ENCODE results near the gene HBG1. TPM values are rescaled to one million over a fixed set of nuclear protein-coding genes. Genes with fewer than 3 reads are reported as not detected.
A peak's percentile ranks its signal among the peaks of the same experiment; 100 is the strongest.

HBG1 gene
- total RNA-seq, 1 donor from 2014 or later = not detected

- DNase-seq (ENCODE audit: missing footprints) = no peak
- ATAC-seq = no peak
- intact Hi-C loops (cut with DNase I) = no loop called here
Measured at GRCh38 chr11:5233307-5233706, 16.4 kb downstream of the HBG1 start.

- no peak for DNase-seq (ENCODE audit: missing footprints)
- intact Hi-C loops (cut with DNase I) = no loop called here
- no peak for ATAC-seq
Measured at GRCh38 chr11:5232821-5233220, 16.8 kb downstream of the HBG1 start.

GRCh38 chr11:5232176-5232575 lies 17.5 kb downstream of the HBG1 start:
- intact Hi-C loops (cut with DNase I) = no loop called here
- ATAC-seq (no peak), DNase-seq (ENCODE audit: missing footprints) (no peak)

DNA sequence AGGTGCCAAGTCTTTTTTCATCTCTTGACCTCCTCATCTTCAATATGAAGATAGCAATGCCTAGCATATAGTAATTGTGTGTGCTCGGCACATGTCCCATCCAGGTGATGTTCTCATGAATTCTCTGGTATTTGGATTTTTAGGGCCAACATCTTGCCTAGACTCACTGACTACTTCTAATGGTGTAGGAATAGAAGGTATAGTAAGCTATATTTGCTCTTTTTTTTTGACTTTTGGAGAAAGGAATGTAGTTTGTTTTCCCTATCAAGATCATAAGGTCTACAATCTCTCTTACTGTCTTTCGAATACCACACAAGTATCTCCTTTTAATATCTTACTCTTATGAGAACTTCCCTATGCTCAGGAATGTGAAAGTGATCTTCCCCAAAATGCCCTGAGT lies 18.5 kb downstream of the HBG1 start:
- DNase-seq (ENCODE audit: missing footprints) = no peak
- ATAC-seq = no peak
- intact Hi-C loops (cut with DNase I) = no loop called here

DNA sequence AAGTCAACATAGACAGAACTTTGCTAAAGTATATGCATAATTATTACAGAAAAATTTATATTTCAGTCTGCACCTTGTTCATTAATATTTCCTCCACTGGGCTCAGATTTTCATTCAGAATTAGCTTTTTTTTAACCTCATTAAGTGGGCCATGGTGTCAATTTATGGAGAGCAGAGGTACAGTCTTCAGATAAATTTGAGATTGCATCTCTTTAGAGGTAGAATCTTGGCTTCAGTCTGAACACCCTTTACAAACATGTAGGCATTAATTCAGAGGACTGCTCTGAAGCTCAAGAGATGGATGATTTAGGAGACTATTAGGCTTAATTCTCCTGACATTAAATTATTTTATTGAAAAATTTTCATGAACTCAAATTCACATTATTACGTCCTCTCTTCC lies 19.4 kb downstream of the HBG1 start:
- ATAC-seq = no peak
- DNase-seq (ENCODE audit: missing footprints) = no peak
- intact Hi-C loops (cut with DNase I) = no loop called here

- intact Hi-C loops (cut with DNase I) = no loop called here
- DNase-seq (ENCODE audit: missing footprints) = no peak
Measured at GRCh38 chr11:5229796-5230195, 19.9 kb downstream of the HBG1 start.

GRCh38 chr11:5229356-5229755 lies 20.3 kb downstream of the HBG1 start:
- no peak for ATAC-seq
- DNase-seq (ENCODE audit: missing footprints) = no peak
- intact Hi-C loops (cut with DNase I) = no loop called here

More at GRCh38 chr11:5229796-5230195, 19.9 kb downstream of the HBG1 start:
- no peak for ATAC-seq

- ATAC-seq (no peak), DNase-seq (ENCODE audit: missing footprints) (no peak)
- intact Hi-C loops (cut with DNase I) = no loop called here
Measured at GRCh38 chr11:5228124-5228523, 21.5 kb downstream of the HBG1 start.

DNA sequence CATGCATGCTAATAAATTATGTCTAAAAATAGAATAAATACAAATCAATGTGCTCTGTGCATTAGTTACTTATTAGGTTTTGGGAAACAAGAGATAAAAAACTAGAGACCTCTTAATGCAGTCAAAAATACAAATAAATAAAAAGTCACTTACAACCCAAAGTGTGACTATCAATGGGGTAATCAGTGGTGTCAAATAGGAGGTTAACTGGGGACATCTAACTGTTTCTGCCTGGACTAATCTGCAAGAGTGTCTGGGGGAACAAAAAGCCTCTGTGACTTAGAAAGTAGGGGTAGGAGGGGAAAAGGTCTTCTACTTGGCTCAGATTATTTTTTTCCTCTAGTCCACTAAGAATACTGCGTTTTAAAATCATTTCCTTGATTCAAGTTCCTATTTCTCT lies 22.0 kb downstream of the HBG1 start:
- DNase-seq (ENCODE audit: missing footprints) = no peak
- ATAC-seq = no peak
- intact Hi-C loops (cut with DNase I) = no loop called here

DNA sequence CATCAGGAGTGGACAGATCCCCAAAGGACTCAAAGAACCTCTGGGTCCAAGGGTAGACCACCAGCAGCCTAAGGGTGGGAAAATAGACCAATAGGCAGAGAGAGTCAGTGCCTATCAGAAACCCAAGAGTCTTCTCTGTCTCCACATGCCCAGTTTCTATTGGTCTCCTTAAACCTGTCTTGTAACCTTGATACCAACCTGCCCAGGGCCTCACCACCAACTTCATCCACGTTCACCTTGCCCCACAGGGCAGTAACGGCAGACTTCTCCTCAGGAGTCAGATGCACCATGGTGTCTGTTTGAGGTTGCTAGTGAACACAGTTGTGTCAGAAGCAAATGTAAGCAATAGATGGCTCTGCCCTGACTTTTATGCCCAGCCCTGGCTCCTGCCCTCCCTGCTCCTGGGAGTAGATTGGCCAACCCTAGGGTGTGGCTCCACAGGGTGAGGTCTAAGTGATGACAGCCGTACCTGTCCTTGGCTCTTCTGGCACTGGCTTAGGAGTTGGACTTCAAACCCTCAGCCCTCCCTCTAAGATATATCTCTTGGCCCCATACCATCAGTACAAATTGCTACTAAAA lies 22.8 kb downstream of the HBG1 start, which contains the start of gene HBB:
Gene HBB (minus strand): TSS at position 340 of the 579 bp plus-strand sequence. CDS start 50 bp downstream, at position 290.
- DNase-seq (ENCODE audit: missing footprints) (no peak), ATAC-seq (no peak)
- intact Hi-C loops (cut with DNase I) = no loop called here

DNA sequence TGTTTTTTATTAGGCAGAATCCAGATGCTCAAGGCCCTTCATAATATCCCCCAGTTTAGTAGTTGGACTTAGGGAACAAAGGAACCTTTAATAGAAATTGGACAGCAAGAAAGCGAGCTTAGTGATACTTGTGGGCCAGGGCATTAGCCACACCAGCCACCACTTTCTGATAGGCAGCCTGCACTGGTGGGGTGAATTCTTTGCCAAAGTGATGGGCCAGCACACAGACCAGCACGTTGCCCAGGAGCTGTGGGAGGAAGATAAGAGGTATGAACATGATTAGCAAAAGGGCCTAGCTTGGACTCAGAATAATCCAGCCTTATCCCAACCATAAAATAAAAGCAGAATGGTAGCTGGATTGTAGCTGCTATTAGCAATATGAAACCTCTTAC lies 24.2 kb downstream of the HBG1 start:
- ATAC-seq = no peak
- peak; percentile 25 for DNase-seq (ENCODE audit: missing footprints)
- intact Hi-C loops (cut with DNase I) = no loop called here

- ATAC-seq (no peak), DNase-seq (ENCODE audit: missing footprints) (no peak)
- intact Hi-C loops (cut with DNase I) = no loop called here
Measured at GRCh38 chr11:5224538-5225479, 24.8 kb downstream of the HBG1 start.

DNA sequence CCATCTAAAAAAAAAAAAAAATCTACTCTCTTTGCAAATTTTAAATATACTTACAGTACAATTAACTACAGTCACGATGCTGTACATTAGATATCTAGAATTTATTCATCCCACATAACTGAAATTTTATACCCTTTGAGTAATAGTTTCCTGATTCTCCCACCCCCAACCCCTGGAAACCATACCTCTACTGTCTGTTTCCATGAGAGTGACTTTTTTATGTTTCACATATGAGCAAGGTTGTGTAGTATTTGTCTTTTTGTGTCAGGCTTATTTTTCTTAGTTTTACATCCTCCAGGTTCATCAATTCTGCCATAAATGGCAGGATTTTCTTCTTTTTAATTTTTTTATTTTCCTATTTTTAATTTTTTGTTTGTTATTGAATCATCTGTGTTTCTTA lies 26.0 kb downstream of the HBG1 start:
- DNase-seq (ENCODE audit: missing footprints) = no peak
- ATAC-seq = no peak
- intact Hi-C loops (cut with DNase I) = no loop called here

GRCh38 chr11:5223146-5223545 lies 26.5 kb downstream of the HBG1 start:
- no peak for ATAC-seq
- intact Hi-C loops (cut with DNase I) = no loop called here
- DNase-seq (ENCODE audit: missing footprints) = no peak

GRCh38 chr11:5210376-5210885 lies 39.2 kb downstream of the HBG1 start:
- intact Hi-C loops (cut with DNase I) = no loop called here
- DNase-seq (ENCODE audit: missing footprints) (peak; percentile 32), ATAC-seq (no peak)

DNA sequence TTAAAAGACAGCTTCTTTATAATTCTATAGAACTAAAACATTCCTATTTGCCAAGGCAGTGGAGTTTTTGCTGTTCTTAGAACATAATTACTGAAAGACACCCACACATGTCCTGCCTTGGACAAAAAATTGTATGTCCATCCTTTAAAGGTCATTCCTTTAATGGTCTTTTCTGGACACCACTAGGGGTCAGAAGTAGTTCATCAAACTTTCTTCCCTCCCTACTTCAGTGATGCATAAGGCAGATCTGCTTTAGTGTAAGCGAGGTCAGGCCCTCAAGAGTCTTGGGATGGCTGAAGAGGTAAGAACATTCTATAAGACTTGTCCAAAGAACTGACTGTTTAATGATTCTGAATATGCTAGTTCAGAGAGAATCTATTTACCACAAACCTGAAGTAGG lies 44.9 kb downstream of the HBG1 start:
- DNase-seq (ENCODE audit: missing footprints) = no peak
- intact Hi-C loops (cut with DNase I) = loop anchor here (5.0 kb wide), 2 partner anchors 163 to 178 kb away; partner anchors contain the start of gene OR51M1
- ATAC-seq = no peak

GRCh38 chr11:5203366-5203765 lies 46.3 kb downstream of the HBG1 start:
- ATAC-seq = no peak
- DNase-seq (ENCODE audit: missing footprints) = no peak
- intact Hi-C loops (cut with DNase I) = loop anchor here (5.0 kb wide), 2 partner anchors 164 to 179 kb away; partner anchors contain the start of gene OR51M1

DNA sequence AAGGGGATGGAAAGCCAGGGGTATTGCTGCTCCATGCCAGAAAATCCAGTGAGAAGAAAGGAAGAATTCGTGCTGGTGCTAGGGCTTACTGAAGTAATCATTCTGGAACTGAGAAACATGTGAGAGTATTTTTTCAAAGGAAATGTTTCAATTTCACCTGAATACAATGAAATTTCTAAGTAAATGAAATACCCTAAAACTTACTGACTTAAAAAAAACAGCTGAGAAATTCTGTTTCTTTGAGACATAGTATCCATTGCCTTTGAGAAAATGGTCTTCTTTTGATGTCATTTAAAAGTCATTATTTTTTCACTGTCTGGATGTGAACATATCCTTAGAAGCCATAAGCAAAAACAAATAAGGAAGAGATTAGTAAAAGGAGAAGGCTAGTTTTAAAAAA lies 49.1 kb downstream of the HBG1 start, which contains the start of gene OR51V1:
Gene OR51V1 (minus strand): TSS at position 101 of the 400 bp plus-strand sequence. CDS start 0 bp downstream, at position 101.
- no peak for DNase-seq (ENCODE audit: missing footprints)
- intact Hi-C loops (cut with DNase I) = loop anchor here (5.0 kb wide), 2 partner anchors 167 to 182 kb away; partner anchors contain the start of gene OR51M1
- ATAC-seq = no peak

- ATAC-seq = no peak
- intact Hi-C loops (cut with DNase I) = no loop called here
- no peak for DNase-seq (ENCODE audit: missing footprints)
Measured at GRCh38 chr11:5198285-5198684, 51.4 kb downstream of the HBG1 start.

Measured in Right ventricle myocardium inferior (tissue), 1 donor.